ENCODE results near the gene MED20. TPM values are rescaled to one million over a fixed set of nuclear protein-coding genes. Genes with fewer than 3 reads are reported as not detected.

MED20 gene
- total and polyA plus RNA-seq, 2 of the 8 experiments (the other 6 are each of a cell fraction or from before 2014, with no cell fraction given): 38.7 to 51.8 TPM

GRCh38 chr6:41937861-41938574, 17.1 kb upstream of the MED20 start:
- FAIRE-seq (no peak), DNase-seq (ENCODE audit: low read depth in 1 of 2, low spot score in 2 of 2) (no peak)
- Histone ChIP-seq H3K4ac (replicated peaks; ENCODE audit: insufficient read length, low read depth, low read length) (no peak overlapping the region), H4K20me1 (replicated peaks in 1 of 2; ENCODE audit: control insufficient read depth in 1 of 2, insufficient read depth in 2 of 2, low read length in 2 of 2) (peaks cover 2 to 3% of the 10 kb centered on the region in 2 experiments), H3K4me3 (ENCODE audit: extremely low read depth in 1 of 4, insufficient read depth in 2 of 4, low read depth in 3 of 4, low read length in 4 of 4) (peak overlapping the region in 2 of 4 experiments; percentile 10 to 91; a peak in 1 of 8 replicates), H3K9ac (replicated peaks in 1 of 4; ENCODE audit: extremely low read depth in 1 of 4, low read depth in 3 of 4, low read length in 3 of 4) (no peak overlapping the region), H3K14ac (ENCODE audit: insufficient read length) (no peak overlapping the region), H3K27me3 (replicated peaks in 1 of 4; ENCODE audit: control insufficient read depth in 3 of 4, extremely low read depth in 1 of 4, insufficient read depth in 3 of 4, low read length in 3 of 4) (no peaks in the 10 kb centered on the region), H3K23ac (ENCODE audit: insufficient read length) (no peak overlapping the region), H2BK120ac (replicated peaks; ENCODE audit: low read depth, low read length) (no peak overlapping the region), H4K91ac (replicated peaks; ENCODE audit: insufficient read length, low read length) (peak overlapping the region; percentile 59), H2AK5ac (ENCODE audit: low read depth, low read length) (0 out of 2 replicates have a peak overlapping the region, but pooled peaks have one; percentile 68), H3K4me2 (ENCODE audit: insufficient read depth in 1 of 2, low read depth in 2 of 2, low read length in 2 of 2) (peak overlapping the region; percentile 98 to 99; a peak in 2 of 4 replicates), H3K36me3 (ENCODE audit: control insufficient read depth in 2 of 4, insufficient read depth in 4 of 4, low read length in 3 of 4) (peaks cover 8 to 25% (median 17%) of the 10 kb centered on the region in 4 experiments; a peak in 6 of 8 replicates), H3K56ac (replicated peaks; ENCODE audit: insufficient read length, low read depth, low read length) (no peak overlapping the region), H4K8ac (ENCODE audit: extremely low read depth, insufficient read depth, low read length) (no peak overlapping the region), H4K5ac (ENCODE audit: insufficient read length, low read depth, low read length) (no peak overlapping the region), H3K27ac (ENCODE audit: low read depth, low read length) (0 out of 2 replicates have a peak overlapping the region, but pooled peaks have one; percentile 51), H3K9me3 (ENCODE audit: insufficient read depth in 2 of 2, low read depth in 1 of 2, low read length in 1 of 2) (no peaks in the 10 kb centered on the region), H3K4me1 (replicated peaks in 1 of 4; ENCODE audit: control insufficient read depth in 3 of 4, insufficient read depth in 4 of 4, low read length in 3 of 4) (peaks cover 6 to 31% (median 23%) of the 10 kb centered on the region in 4 experiments), H3K23me2 (ENCODE audit: low read depth, low read length) (peaks cover 17% of the 10 kb centered on the region), H2AFZ (ENCODE audit: low read length) (no peak overlapping the region), H2BK20ac (ENCODE audit: low read length) (peak overlapping the region; percentile 15; the same call in 1 of the 2 replicates), H2BK5ac (ENCODE audit: low read depth, low read length) (peak overlapping the region; percentile 63; the same call in 1 of the 2 replicates), H3K18ac (ENCODE audit: extremely low read depth, low read length) (no peak overlapping the region; the same call in 1 of the 2 replicates), H2BK12ac (ENCODE audit: low read depth, low read length) (peak overlapping the region; percentile 84; the same call in 1 of the 2 replicates), H2BK15ac (ENCODE audit: low read length) (0 out of 2 replicates have a peak overlapping the region, but pooled peaks have one; percentile 19), H3K79me2 (ENCODE audit: control insufficient read depth in 1 of 2, insufficient read depth in 2 of 2, low read length in 2 of 2) (peaks cover 0 to 10% of the 10 kb centered on the region in 2 experiments; a peak in 1 of 4 replicates), H3K79me1 (ENCODE audit: low read depth, low read length) (peaks cover 2% of the 10 kb centered on the region)
- TF ChIP-seq ZNF274 (IDR thresholded peaks at IDR 0.05; ENCODE audit: borderline replicate concordance, extremely low read depth, low read length) (no peak), SP2 (IDR thresholded peaks at IDR 0.05; ENCODE audit: low read length) (no peak), E2F6 (IDR thresholded peaks at IDR 0.05) (no peak), TBP (IDR thresholded peaks at IDR 0.05; ENCODE audit: low read depth, low read length) (no peak), NRF1 (IDR thresholded peaks at IDR 0.05; ENCODE audit: low read depth, low read length) (no peak), TAF7 (optimal IDR thresholded peaks at IDR 0.05; ENCODE audit: borderline replicate concordance, low read depth, low read length) (no peak), KDM5A (IDR thresholded peaks at IDR 0.05; ENCODE audit: low read length) (no peak), CHD1 (IDR thresholded peaks at IDR 0.05; ENCODE audit: low read depth, low read length) (no peak), SP4 (IDR thresholded peaks at IDR 0.05; ENCODE audit: low read length) (no peak), TEAD4 (IDR thresholded peaks at IDR 0.05; ENCODE audit: low read depth, low read length) (no peak)
- WGBS, 2 experiments (ENCODE audit: extremely low coverage in 1 of 2, insufficient coverage in 1 of 2, insufficient read length in 1 of 2, insufficient replicate concordance in 2 of 2, low coverage in 1 of 2, low lambda C conversion rate in 2 of 2, missing lambda C conversion rate in 1 of 2): 95% methylated on average over 4 of the region's 4 CpGs; no CpG with 5 or more reads in 1 of the 2 experiments
- CTCF ChIA-PET (ENCODE audit: partially characterized antibody): interaction anchor here (0.8 to 13.7 kb wide), 17 partner anchors 12 to 155 kb away, joined by 3 to 219 read pairs (median 5); partner anchors contain the start of genes BYSL, MED20 and TAF8
- POLR2A ChIA-PET (ENCODE audit: partially characterized antibody): interaction anchor here (0.8 to 16.6 kb wide), 10 partner anchors 12 to 107 kb away, joined by 3 to 235 read pairs (median 7); partner anchors contain the start of genes BYSL, MED20, TAF8 and USP49
